ENCODE measurements around the gene RNF220. TPM values are rescaled to one million over a fixed set of nuclear protein-coding genes. Genes with fewer than 3 reads are reported as not detected.

Gene RNF220
- polyA plus RNA-seq, 1 of the 3 experiments (the other 2 are of a cell fraction), result 83.7 TPM

GRCh38 chr1:44503625-44504024 lies 98.6 kb downstream of the RNF220 start:
- Histone ChIP-seq H3K4me2 (no peak overlapping the region), H3K4me3 (ENCODE audit: low read depth in 2 of 2, low read length in 1 of 2) (no peak overlapping the region), H3K9me2 (no peaks in the 10 kb centered on the region), H3K9me3 (no peaks in the 10 kb centered on the region), H3K79me2 (ENCODE audit: insufficient read depth) (no peaks in the 10 kb centered on the region), H2AFZ (ENCODE audit: low read depth) (no peak overlapping the region), H4K20me1 (ENCODE audit: insufficient read depth) (no peaks in the 10 kb centered on the region), H3K27ac (ENCODE audit: low read depth in 2 of 2, low read length in 1 of 2) (no peak overlapping the region), H3K27me3 (ENCODE audit: insufficient read depth) (peaks cover 32% of the 10 kb centered on the region), H3K36me3 (replicated peaks in 1 of 2; ENCODE audit: control insufficient read depth in 1 of 2, insufficient read depth in 2 of 2, low read length in 1 of 2) (no peaks in the 10 kb centered on the region), H3K9ac (no peak overlapping the region), H3K4me1 (ENCODE audit: control insufficient read depth in 1 of 2, insufficient read depth in 2 of 2, low read depth in 1 of 2, low read length in 1 of 2) (peaks cover 0 to 4% of the 10 kb centered on the region in 2 experiments; a peak in 1 of 4 replicates), H3F3A (replicated peaks; ENCODE audit: insufficient read depth) (no peaks in the 10 kb centered on the region)
- 48% methylated on average over 6 of the region's 6 CpGs for WGBS (ENCODE audit: low lambda C conversion rate)
- TF ChIP-seq TCF12 (IDR thresholded peaks at IDR 0.05), result no peak
- no peak for TF ChIP-seq YY1 (IDR thresholded peaks at IDR 0.05; ENCODE audit: low read depth)
- no peak for TF ChIP-seq CTCF (IDR thresholded peaks at IDR 0.05)
- TF ChIP-seq RCOR1 (IDR thresholded peaks at IDR 0.05; ENCODE audit: low read length), result no peak
- TF ChIP-seq GABPA (IDR thresholded peaks at IDR 0.05; ENCODE audit: low read depth), result no peak
- no peak for TF ChIP-seq USF1 (IDR thresholded peaks at IDR 0.05; ENCODE audit: borderline replicate concordance, low read depth)
- TF ChIP-seq USF2 (IDR thresholded peaks at IDR 0.05; ENCODE audit: borderline replicate concordance, low read depth, low read length), result no peak
- DNase-seq, result no peak
- CTCF ChIA-PET, result no interaction called here
- POLR2A ChIA-PET, result no interaction called here

- WGBS (ENCODE audit: low lambda C conversion rate), result 67% methylated on average over 18 of the region's 20 CpGs
- Histone ChIP-seq H3K4me2 (no peak overlapping the region), H3K4me3 (ENCODE audit: low read depth in 2 of 2, low read length in 1 of 2) (no peak overlapping the region), H3K27ac (ENCODE audit: low read depth in 2 of 2, low read length in 1 of 2) (no peak overlapping the region), H3K9me2 (no peaks in the 10 kb centered on the region), H3K79me2 (ENCODE audit: insufficient read depth) (no peaks in the 10 kb centered on the region), H3K36me3 (replicated peaks in 1 of 2; ENCODE audit: control insufficient read depth in 1 of 2, insufficient read depth in 2 of 2, low read length in 1 of 2) (no peaks in the 10 kb centered on the region), H2AFZ (ENCODE audit: low read depth) (no peak overlapping the region), H4K20me1 (ENCODE audit: insufficient read depth) (no peaks in the 10 kb centered on the region), H3F3A (replicated peaks; ENCODE audit: insufficient read depth) (no peaks in the 10 kb centered on the region), H3K9ac (no peak overlapping the region), H3K9me3 (no peaks in the 10 kb centered on the region), H3K27me3 (ENCODE audit: insufficient read depth) (peaks cover 20% of the 10 kb centered on the region; the same call in 1 of the 2 replicates), H3K4me1 (ENCODE audit: control insufficient read depth in 1 of 2, insufficient read depth in 2 of 2, low read depth in 1 of 2, low read length in 1 of 2) (peaks cover 0 to 4% of the 10 kb centered on the region in 2 experiments; a peak in 1 of 4 replicates)
- no peak for DNase-seq
- ChIA-PET POLR2A (no interaction called here), CTCF (no interaction called here)
- TF ChIP-seq EZH2phosphoT487 (IDR thresholded peaks at IDR 0.05; ENCODE audit: borderline replicate concordance, low read depth) (no peak), GABPA (IDR thresholded peaks at IDR 0.05; ENCODE audit: low read depth) (no peak), POLR2AphosphoS5 (IDR thresholded peaks at IDR 0.05; ENCODE audit: low read depth, low read length) (no peak), NFIC (IDR thresholded peaks at IDR 0.05; ENCODE audit: borderline replicate concordance) (no peak), REST (IDR thresholded peaks at IDR 0.05; ENCODE audit: low read depth, low read length) (no peak), CTCF (IDR thresholded peaks at IDR 0.05) (no peak), RXRA (IDR thresholded peaks at IDR 0.05; ENCODE audit: borderline replicate concordance, low read depth) (no peak), MXI1 (IDR thresholded peaks at IDR 0.05; ENCODE audit: low read depth, low read length) (no peak), USF1 (IDR thresholded peaks at IDR 0.05; ENCODE audit: borderline replicate concordance, low read depth) (no peak), MAX (IDR thresholded peaks at IDR 0.05; ENCODE audit: low read depth) (no peak), RAD21 (IDR thresholded peaks at IDR 0.05; ENCODE audit: low read length) (no peak)
Observed at GRCh38 chr1:44505210-44505993, 100.3 kb downstream of the RNF220 start.

Measured in SK-N-SH (cell line).